ENCODE measurements around the gene NLGN3. TPM values are rescaled to one million over a fixed set of nuclear protein-coding genes. Genes with fewer than 3 reads are reported as not detected.

NLGN3 gene
- total and polyA plus RNA-seq, 2 donors (not counting 3 experiments of a cell fraction or from before 2014, with no cell fraction given): 0.37 to 0.40 TPM

- no TSS peak for BruUV-seq (replicated peaks)
- TF ChIP-seq EZH2 (IDR thresholded peaks at IDR 0.05; ENCODE audit: borderline replicate concordance, low read depth, low read length, severe bottlenecking): no peak
- no peak for TF ChIP-seq CTCF (IDR thresholded peaks at IDR 0.05; ENCODE audit: extremely low read depth in 1 of 2, insufficient read depth in 1 of 2, low read depth in 1 of 2, low read length in 2 of 2)
- no peak for TF ChIP-seq JUN (IDR thresholded peaks at IDR 0.05; ENCODE audit: borderline replicate concordance, insufficient read depth, insufficient read length, low read depth)
- no peak for TF ChIP-seq POLR2A (IDR thresholded peaks at IDR 0.05; ENCODE audit: low read depth, low read length)
- no peak for TF ChIP-seq MAX (IDR thresholded peaks at IDR 0.05; ENCODE audit: insufficient read depth, insufficient read length)
- no peak for TF ChIP-seq MYC (IDR thresholded peaks at IDR 0.05; ENCODE audit: low read depth, low read length)
- H3K9ac ChIP-seq (replicated peaks; ENCODE audit: extremely low read depth, insufficient read depth, low read length): no peak overlapping the region
- H3K9me3 ChIP-seq (replicated peaks; ENCODE audit: control insufficient read depth, insufficient read depth, low read length): no peaks in the 10 kb centered on the region
- no peak overlapping the region for H3K27ac ChIP-seq (ENCODE audit: insufficient read depth, low read depth, low read length)
- no peaks in the 10 kb centered on the region for H3K27me3 ChIP-seq (ENCODE audit: control insufficient read depth in 2 of 2, insufficient read depth in 2 of 2, low read length in 2 of 2)
- DNase-seq (ENCODE audit: low read depth, low spot score) (no peak), FAIRE-seq (no peak)
- H4K20me1 ChIP-seq (replicated peaks; ENCODE audit: control insufficient read depth, extremely low read depth, insufficient read depth, low read length): no peaks in the 10 kb centered on the region
- no peaks in the 10 kb centered on the region for H3K9me1 ChIP-seq (replicated peaks; ENCODE audit: control insufficient read depth, extremely low read depth, insufficient read depth, low read length)
- H3K79me2 ChIP-seq (ENCODE audit: control insufficient read depth, insufficient read depth, low read length): no peaks in the 10 kb centered on the region
- H3K4me3 ChIP-seq (replicated peaks in 1 of 3; ENCODE audit: insufficient read depth in 1 of 3, low read depth in 1 of 3, low read length in 3 of 3): no peak overlapping the region
- H3K4me2 ChIP-seq (ENCODE audit: insufficient read depth, low read length): no peak overlapping the region
- H3K4me1 ChIP-seq (ENCODE audit: control insufficient read depth, extremely low read depth, insufficient read depth, low read length): no peaks in the 10 kb centered on the region
- H3K36me3 ChIP-seq (ENCODE audit: control insufficient read depth in 2 of 2, extremely low read depth in 1 of 2, insufficient read depth in 2 of 2, low read length in 2 of 2): no peaks in the 10 kb centered on the region
- no peak overlapping the region for H2AFZ ChIP-seq (ENCODE audit: low read depth, low read length)
- ChIA-PET CTCF (no interaction called here), POLR2A (no interaction called here)
- dilution Hi-C loops (cut with MboI; ENCODE audit: extremely low pct_ligation_motif_present, low sequenced_read_pairs): no loop called here
- intact Hi-C loops (cut with micrococcal nuclease): no loop called here
Observed at GRCh38 chrX:71170660-71171059, 26.0 kb downstream of the NLGN3 start.
